CD4-positive, alpha-beta T cell treated with Interleukin-15 for 4 hours (primary cell): ENCODE data around the gene SAPCD1.

Experiments used
- DNase-seq: peaks from one replicate; pipeline ENCODE4 v3.0.0-alpha.2; 2020; ENCODE audit warnings: low spot score

Gene SAPCD1

GRCh38 chr6:31752739-31753319, 9.6 kb upstream of the SAPCD1 start:
- DNase-seq: no peak

- no peak for DNase-seq
Measured at GRCh38 chr6:31758281-31758680, 4.2 kb upstream of the SAPCD1 start.

DNA sequence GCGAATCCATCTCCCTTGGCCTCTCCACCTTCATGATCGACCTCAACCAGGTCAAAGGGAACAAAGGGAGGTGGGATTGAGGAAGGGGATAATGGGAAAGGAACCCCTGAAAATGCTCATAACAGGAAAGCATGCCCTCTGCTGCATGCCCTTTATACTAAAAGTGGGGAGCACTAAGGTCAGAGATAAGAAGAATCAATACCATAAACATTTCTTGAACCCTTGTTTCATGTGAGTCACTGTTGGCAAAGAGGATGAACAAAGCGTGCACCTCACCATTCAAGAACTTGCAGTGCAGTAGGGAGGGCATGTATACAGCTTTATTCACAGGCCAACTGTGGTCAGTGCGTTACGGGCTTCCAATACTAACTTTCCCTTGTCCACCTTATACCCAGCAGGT, 1.7 kb upstream of the SAPCD1 start:
- no peak for DNase-seq

- no peak for DNase-seq
Measured at GRCh38 chr6:31761343-31761742, 1.1 kb upstream of the SAPCD1 start.

GRCh38 chr6:31762878-31763618, 592 bp downstream of the SAPCD1 start:
- DNase-seq: no peak

DNA sequence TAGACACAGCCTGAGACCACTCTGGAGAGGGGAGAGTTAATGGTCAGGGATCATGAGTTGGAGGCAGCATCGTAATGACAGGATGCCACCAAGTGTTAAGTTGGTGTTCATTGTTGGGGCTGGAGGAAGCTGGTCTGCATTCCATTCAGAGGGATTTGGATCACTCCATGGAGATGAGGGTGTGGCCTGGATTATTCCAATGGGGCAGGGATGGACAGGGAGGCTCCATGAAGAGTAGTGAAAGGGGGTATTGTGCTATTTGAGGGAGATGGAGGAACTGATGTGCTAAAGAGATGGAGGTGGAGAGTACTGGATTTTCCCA, 1.1 kb downstream of the SAPCD1 start:
- no peak for DNase-seq

DNA sequence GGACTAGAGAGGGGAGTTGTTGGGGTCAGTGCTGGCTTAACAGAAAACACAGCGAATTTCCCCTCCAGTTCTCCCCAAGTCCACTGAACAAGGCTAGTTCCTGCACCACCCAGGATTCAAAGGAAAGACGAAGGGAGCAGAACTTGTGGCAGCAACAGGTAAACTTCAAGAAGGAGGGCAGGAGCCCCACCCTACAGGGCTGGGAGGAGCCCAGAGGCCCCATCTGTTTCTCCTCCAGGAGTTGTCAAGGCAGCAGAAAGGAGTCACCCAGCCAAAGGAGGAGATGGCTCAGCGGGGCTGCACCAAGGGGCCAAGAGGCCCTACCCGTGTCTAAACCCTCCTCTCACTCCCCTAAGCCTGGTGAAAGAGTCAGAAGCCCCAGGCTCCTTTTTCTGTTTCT, 1.7 kb downstream of the SAPCD1 start:
- no peak for DNase-seq

GRCh38 chr6:31765559-31765909, 3.1 kb downstream of the SAPCD1 start:
- DNase-seq: no peak

GRCh38 chr6:31765910-31766794, 3.7 kb downstream of the SAPCD1 start:
- DNase-seq: no peak

DNA sequence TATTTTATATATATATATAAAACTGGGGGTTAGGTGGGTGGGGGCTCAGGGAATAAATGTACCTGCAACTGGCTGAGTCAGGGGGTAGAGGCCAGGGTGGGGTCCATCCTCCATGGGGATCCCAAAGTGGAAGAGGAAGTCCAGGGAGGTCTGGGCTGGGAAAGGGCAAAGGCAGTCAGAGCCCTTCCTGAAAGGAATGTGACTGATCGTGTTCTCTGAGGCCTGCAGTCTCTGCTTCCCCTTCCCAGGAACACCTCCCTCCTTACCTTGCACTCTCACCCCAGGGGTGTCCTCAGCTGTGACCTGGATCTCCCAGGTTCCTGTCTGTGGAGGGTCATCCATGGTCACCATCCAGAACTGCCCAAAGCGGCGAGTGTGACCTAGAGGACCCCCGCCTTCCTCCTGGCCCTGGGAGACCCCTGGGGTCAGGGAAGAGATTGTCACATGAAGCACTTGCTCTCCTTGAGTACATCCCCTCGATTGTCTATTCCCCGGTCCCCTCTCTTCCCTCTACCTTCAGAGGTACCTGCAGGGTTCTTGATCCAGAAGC, 4.7 kb downstream of the SAPCD1 start:
- no peak for DNase-seq

- DNase-seq: no peak
Measured at GRCh38 chr6:31768363-31769257, 6.2 kb downstream of the SAPCD1 start.

GRCh38 chr6:31769684-31770371, 7.4 kb downstream of the SAPCD1 start:
- peak; percentile 84 for DNase-seq

- DNase-seq: no peak
Measured at GRCh38 chr6:31770860-31771259, 8.4 kb downstream of the SAPCD1 start.

DNA sequence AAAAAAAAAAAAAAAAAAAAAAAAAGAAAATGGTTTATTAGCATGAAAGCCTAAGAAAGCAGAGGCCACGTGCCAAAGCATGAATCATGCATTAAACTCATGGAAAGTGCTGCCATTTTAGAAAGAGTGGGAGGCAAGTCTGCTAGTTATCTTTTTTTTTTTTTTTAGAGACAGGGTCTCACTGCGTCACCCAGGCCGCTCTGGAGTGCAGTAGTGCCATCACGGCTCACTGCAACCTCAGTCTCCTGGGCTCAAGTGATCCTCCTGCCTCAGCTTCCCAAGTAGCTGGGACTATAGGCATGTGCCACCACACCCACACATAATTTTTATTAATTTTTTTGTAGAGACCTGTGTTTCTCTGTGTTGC, 9.5 kb downstream of the SAPCD1 start:
- DNase-seq: peak; percentile 12

DNA sequence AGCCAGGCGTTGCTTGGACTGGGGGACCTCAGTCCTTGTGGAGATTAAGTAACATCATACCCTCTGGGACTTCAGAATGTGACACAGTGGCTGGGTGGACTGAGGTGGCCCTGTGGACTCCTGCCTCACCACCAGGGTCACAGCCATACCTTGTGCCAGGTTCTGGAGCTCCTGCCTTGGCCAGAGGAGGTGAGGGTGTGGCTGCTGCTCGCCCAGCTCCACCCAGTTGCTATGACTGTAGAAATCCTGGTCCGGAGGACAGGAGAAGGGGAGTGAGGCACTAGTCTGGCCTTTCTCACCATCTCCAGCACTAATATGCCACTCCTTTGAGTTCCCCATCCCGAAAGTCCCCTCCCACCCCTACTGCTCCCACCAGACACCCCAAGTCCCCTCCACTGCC, 12.7 kb downstream of the SAPCD1 start:
- no peak for DNase-seq

DNA sequence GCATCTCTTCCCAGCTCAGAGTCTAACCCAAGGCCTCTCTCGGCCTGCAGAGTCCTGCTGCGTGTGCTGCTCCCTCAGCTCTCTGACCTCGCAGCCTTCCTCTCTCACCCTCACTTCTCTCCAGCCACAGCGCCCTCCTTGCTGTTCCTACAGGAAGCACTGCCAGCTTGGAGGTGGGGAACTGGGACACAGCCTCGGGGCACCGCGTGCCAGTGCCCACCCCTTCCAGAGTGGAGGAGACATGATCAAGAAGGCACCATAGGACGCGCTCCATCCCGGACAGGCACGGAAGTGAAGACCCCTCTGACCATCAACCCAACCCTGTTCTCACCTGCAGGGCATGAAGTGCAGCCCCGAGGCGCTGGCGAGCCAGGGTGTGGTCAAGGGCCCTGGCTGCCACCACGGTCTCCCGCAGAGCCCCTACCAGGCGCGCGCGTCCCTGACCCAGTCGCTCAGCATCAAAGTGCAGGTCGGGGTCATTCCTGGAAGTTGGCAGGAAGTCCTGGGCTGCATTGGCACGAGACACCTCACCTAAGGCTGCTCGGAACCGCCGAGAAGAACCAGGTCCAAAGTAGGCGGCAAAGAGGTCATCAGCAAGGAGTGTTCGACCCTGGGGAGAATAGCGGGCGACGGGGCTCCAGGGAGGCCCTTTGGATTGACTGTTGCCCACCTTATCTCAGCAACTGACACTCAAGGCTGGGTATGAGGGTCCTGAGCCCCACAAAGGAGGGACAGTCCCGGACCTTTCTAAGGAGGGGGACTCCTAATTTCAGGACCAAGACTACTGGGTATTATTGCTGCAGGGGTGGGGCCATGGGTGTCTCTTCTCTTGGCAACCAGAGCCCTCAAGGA, 13.4 kb downstream of the SAPCD1 start:
- no peak for DNase-seq

DNA sequence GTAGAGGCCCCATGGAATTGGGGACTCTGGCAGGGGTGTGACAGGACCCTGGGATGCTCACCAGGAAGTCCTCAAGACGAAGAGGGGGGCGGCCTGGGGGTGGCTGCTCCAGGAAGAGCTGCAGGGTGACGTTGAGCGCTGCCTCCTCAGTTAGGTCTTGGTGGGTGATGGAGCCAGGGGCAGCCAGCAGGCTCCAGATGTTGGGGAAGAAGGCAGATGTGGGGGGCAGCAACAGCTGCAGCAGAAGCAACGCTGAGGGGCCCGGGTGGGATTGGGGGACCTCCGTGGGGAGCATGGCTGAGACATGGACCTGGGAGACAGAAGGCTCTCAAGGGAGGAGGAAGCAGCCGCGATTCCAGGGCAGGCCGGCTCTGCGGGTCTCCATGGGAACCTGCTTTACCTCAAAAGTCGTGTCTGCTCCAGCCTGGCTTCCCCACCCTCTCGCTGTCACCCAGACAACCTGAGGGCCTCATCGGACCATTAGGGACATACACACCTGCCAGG, 14.1 kb downstream of the SAPCD1 start:
- DNase-seq: no peak

DNA sequence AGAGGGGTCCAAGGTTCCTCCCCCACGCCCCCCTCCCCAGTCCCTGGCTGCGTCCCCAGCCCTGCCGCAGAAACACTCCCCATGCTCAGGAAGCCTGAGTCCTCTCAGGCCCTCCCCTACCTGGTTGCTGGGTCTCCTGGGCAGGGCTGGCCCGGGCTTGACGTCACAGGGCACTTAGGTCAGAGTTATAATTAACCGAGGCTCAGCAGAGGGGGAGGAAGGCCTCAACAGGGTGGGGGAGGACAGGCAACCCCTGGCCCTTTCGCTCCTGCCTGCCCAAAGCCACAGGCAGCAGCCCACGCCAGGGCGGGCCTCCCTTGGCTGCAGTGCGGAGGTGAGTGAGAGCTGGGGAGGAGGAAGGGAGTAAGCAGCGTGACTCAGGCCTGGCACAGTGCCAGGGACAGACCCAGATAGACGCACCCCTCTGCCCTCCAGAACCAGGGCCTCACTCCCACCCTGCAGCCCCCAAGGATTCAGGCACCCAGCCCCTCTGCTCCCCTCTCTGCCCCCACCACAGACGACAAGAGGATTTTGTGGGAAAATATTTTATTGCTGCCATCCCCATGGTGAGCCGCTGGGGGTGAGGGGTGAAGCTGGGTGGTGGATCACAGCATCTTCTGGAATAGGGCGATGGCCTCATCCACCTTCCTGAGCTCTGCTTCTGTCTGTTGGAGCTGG, 14.7 kb downstream of the SAPCD1 start, which contains the start of gene VWA7:
VWA7 (minus strand) TSS at position 340 of the 678 bp plus-strand sequence. CDS start 549 bp downstream, outside the sequence.
- peak; percentile 73 for DNase-seq

GRCh38 chr6:31777667-31778050, 15.2 kb downstream of the SAPCD1 start:
- no peak for DNase-seq

DNA sequence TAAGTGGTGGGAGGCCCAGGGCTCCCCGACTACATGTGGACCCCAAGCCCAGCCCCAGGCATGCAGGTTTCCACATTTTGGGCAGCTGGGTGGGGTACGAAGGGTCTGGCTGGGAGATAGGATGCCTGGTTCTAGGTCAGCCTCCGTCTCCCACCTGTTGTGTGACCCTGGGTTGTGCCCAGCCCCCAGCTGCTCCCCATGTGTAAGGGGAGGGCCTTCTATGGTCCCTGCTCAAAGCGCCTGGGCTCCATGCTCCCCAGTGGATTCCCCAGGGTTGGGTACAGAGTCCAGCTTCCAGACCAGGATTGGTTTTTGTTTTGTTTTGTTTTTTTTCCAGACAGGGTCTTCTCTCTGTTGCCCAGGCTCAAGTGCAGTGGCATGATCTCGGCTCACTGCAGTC, 15.7 kb downstream of the SAPCD1 start:
- DNase-seq: no peak
